ENCODE data around the gene SLC22A17.

Gene SLC22A17

DNA sequence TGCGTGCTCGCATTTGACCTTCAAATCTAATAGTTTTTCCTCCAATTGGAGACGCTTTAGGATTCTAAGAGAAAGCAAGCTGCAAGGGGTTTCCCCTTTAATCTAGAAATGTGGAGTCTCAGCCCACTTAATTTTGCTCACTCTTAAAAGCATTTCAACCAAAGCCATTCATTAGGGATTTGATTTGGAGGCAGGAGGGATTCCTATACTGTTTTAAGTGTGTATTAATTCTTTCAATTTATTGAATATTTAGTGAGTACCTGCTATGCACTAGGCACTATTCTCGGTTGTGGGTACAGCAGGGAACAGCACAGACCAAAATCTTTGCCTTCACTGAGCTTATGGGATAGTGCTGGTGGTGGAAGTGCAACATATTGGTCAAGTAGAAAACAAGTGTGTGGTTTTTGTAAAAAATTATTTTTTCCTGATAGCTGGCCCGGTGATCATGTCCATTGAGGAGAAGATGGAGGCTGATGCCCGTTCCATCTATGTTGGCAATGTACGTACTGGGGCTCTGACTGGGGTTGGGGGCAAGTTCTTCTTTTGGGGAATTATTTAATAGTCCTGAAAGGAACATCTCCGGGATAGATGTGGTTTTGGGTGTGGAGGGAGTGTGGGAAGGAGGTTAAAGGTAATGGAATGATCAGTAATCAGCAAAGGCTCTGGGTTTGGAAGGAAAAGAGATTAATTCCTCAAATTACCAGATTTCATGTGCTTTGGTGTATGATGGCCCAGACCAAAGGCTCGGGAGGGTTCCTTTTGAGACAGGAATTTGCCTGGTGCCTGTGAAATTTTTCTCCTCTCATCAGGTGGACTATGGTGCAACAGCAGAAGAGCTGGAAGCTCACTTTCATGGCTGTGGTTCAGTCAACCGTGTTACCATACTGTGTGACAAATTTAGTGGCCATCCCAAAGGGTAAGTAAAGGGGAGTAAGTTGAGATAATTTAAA is 29.8 kb downstream of the SLC22A17 start:
- Histone ChIP-seq H3K9ac (ENCODE audit: low read depth in 1 of 2, low read length in 2 of 2) (peak overlapping the region; percentile 80 to 92), H3K9me3 (ENCODE audit: control insufficient read depth in 1 of 2, low read length in 2 of 2) (no peaks in the 10 kb centered on the region)

DNA sequence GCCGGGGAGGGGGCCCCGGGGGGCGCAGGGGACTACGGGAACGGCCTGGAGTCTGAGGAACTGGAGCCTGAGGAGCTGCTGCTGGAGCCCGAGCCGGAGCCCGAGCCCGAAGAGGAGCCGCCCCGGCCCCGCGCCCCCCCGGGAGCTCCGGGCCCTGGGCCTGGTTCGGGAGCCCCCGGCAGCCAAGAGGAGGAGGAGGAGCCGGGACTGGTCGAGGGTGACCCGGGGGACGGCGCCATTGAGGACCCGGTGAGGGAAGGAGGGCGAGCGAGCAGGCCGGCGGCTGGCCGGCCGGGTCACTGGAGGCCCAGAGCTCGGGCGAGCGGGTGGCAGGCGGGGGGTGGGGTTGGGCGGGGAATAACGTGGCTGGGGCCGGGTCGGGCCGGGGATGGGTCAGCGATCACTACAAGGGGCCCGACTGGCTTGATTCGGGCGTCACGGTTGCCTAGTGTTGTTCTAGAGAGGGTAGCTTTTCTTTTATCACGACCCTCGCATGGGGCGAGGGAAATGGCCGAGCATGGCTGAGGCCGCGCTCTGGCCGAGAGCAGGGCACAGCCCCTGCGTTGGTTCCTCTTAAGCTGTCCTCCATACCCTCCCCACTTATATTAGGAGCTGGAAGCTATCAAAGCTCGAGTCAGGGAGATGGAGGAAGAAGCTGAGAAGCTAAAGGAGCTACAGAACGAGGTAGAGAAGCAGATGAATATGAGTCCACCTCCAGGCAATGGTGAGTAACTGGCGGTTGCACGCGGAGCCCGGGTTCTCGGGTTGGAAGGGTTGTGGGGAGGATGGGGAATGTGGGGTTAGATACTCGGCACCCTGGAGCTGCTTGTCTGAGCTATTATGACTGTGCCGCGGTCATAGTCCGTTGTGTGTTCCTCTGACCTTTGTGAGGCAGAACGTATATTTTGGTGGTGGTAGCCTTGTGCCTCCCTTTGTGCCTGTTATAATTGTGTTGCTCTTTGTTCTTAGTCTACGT is 30.8 kb downstream of the SLC22A17 start:
- peak overlapping the region; percentile 81 to 83 for H3K4me3 ChIP-seq (ENCODE audit: low read depth in 1 of 2, low read length in 2 of 2)
- peaks cover 10 to 23% of the 10 kb centered on the region in 2 donors for H3K4me1 ChIP-seq (ENCODE audit: control insufficient read depth in 1 of 2, insufficient read depth in 2 of 2, low read length in 2 of 2)
- H3K36me3 ChIP-seq (ENCODE audit: control insufficient read depth in 1 of 2, insufficient read depth in 2 of 2, low read length in 2 of 2), result peaks cover 21 to 26% of the 10 kb centered on the region in 2 donors
- H3K9me3 ChIP-seq (ENCODE audit: control insufficient read depth in 1 of 2, low read length in 2 of 2), result no peaks in the 10 kb centered on the region
- peak overlapping the region; percentile 80 to 92 for H3K9ac ChIP-seq (ENCODE audit: low read depth in 1 of 2, low read length in 2 of 2)
- H3K27me3 ChIP-seq (ENCODE audit: control insufficient read depth in 1 of 2, insufficient read depth in 2 of 2, low read length in 2 of 2), result no peaks in the 10 kb centered on the region
- peak overlapping the region; percentile 86 for H3K27ac ChIP-seq (ENCODE audit: low read depth, low read length)

More for the DNA sequence above, 29.8 kb downstream of the SLC22A17 start:
- Histone ChIP-seq H3K27me3 (ENCODE audit: control insufficient read depth in 1 of 2, insufficient read depth in 2 of 2, low read length in 2 of 2) (no peaks in the 10 kb centered on the region), H3K27ac (ENCODE audit: low read depth, low read length) (no peak overlapping the region), H3K4me1 (ENCODE audit: control insufficient read depth in 1 of 2, insufficient read depth in 2 of 2, low read length in 2 of 2) (peaks cover 10 to 23% of the 10 kb centered on the region in 2 donors), H3K4me3 (ENCODE audit: low read depth in 1 of 2, low read length in 2 of 2) (peak overlapping the region; percentile 81 to 83), H3K36me3 (ENCODE audit: control insufficient read depth in 1 of 2, insufficient read depth in 2 of 2, low read length in 2 of 2) (peaks cover 21 to 26% of the 10 kb centered on the region in 2 donors)

DNA sequence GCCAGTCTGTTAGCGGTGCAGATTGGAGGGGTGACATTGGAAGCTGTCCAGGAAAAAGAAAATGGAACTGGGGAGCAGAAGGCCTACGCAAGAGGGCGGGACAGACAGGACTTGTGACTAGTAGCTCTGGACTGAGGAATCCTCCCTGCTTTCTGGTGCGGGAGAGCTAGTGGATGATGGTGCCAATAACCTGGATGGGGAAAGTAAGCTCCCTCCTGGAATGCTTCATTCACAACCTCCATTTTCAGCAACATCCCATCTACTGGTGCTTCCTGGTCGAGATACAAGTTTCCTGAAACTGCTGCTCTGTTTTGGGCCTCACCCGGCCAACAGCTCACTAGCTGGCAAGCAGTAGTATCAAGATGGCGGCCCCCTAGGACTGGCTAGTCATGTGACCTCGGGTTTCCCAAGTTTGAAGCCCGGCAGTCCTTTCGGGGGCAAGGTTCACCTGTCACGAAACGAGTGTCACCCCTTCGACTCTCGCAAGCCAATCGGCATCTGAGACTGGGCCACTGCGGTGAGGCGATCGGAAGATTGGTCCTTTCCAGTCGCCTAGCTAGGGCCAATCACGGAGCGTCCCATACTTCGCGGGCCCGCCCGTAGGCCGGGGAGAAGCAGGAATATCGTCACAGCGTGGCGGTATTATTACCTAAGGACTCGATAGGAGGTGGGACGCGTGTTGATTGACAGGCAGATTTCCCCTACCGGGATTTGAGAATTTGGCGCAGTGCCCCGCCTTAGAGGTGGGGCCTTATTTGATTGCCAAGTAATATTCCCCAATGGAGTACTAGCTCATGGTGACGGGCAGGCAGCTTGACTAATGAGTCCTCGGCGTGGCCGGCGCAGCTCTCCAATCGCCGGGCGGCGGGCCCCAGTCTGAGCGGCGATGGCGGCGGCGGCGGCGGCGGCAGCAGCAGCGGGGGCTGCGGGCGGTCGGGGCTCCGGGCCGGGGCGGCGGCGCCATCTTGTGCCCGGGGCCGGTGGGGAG is 31.8 kb downstream of the SLC22A17 start, which contains the start of gene PABPN1:
Gene PABPN1, plus strand, starts transcription at position 874 of the 988 bp plus-strand sequence. Its CDS starts 13 bp downstream, at position 887.
- Histone ChIP-seq H3K36me3 (ENCODE audit: control insufficient read depth in 1 of 2, insufficient read depth in 2 of 2, low read length in 2 of 2) (peaks cover 21 to 24% of the 10 kb centered on the region in 2 donors), H3K27ac (ENCODE audit: low read depth, low read length) (peak within 1 kb of the TSS; percentile 86), H3K4me1 (ENCODE audit: control insufficient read depth in 1 of 2, insufficient read depth in 2 of 2, low read length in 2 of 2) (peaks cover 10 to 23% of the 10 kb centered on the region in 2 donors), H3K9me3 (ENCODE audit: control insufficient read depth in 1 of 2, low read length in 2 of 2) (no peaks in the 10 kb centered on the region), H3K27me3 (ENCODE audit: control insufficient read depth in 1 of 2, insufficient read depth in 2 of 2, low read length in 2 of 2) (no peaks in the 10 kb centered on the region), H3K9ac (ENCODE audit: low read depth in 1 of 2, low read length in 2 of 2) (peak within 1 kb of the TSS; percentile 80 to 92), H3K4me3 (ENCODE audit: low read depth in 1 of 2, low read length in 2 of 2) (peak within 1 kb of the TSS; percentile 81 to 83)

DNA sequence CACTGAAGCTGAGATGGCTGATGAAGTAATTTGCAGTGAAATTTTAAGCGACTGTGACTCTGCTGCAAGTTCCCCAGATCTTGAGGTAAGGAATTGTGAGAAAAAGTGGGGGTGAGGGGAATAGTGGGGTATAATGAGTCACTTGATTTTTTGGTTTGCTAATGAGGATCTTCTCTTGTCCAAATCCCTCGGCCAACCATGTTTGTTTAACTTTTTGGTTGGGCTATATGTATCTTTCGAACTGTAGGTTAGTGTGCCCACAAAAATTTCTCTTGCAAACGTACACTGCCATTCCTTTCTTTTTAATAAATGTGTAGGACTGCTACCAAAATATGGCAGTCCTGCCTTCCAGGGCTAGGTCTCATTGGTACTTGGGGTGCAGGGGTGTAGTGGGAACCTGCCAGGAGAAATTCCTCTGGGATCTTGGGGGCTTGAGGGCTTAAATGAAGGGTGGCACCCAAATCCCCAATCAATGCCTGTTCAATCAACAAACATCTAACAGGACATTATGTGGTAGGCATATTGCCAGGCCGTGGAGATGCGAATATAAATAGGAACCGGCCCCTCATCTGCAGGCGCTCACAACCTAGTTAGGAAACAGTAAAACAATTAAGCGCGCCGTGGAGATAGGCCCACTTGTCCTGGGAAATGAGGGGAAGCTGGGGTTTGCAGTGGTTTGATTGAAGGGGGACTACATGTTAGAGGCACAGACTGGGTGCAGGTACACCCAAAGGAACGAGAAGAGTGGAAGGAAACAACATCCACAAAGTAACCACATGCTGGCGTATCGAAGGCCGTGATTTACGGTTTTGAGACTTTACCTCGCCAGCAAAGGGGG is 32.7 kb downstream of the SLC22A17 start:
- no peaks in the 10 kb centered on the region for H3K9me3 ChIP-seq (ENCODE audit: control insufficient read depth in 1 of 2, low read length in 2 of 2)
- H3K27me3 ChIP-seq (ENCODE audit: control insufficient read depth in 1 of 2, insufficient read depth in 2 of 2, low read length in 2 of 2), result no peaks in the 10 kb centered on the region
- H3K27ac ChIP-seq (ENCODE audit: low read depth, low read length), result peak overlapping the region; percentile 82
- H3K9ac ChIP-seq (ENCODE audit: low read depth in 1 of 2, low read length in 2 of 2), result peak overlapping the region in 1 of 2 donors; percentile 52
- H3K36me3 ChIP-seq (ENCODE audit: control insufficient read depth in 1 of 2, insufficient read depth in 2 of 2, low read length in 2 of 2), result peaks cover 19 to 20% of the 10 kb centered on the region in 2 donors
- peak overlapping the region; percentile 53 to 64 for H3K4me3 ChIP-seq (ENCODE audit: low read depth in 1 of 2, low read length in 2 of 2)
- H3K4me1 ChIP-seq (ENCODE audit: control insufficient read depth in 1 of 2, insufficient read depth in 2 of 2, low read length in 2 of 2), result peaks cover 10 to 23% of the 10 kb centered on the region in 2 donors

DNA sequence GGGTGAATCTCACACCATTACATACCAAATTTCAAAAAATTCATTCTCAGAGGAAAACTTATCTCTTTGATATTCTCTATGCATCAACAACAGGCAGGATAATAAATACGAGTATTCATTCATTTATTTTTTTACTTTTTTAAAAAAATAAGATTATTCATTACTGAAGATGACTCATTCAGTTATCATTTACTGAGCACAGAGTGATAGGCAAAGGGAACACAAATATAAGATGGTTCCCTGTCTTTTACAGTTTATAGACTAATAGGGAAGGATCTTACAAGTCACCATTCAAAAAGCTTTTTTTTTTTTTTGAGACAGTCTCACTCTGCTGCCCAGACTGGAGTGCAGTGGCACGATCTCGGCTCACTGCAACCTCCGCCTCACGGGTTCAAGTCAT is 36.4 kb downstream of the SLC22A17 start:
- no peak overlapping the region for H3K27ac ChIP-seq (ENCODE audit: low read depth, low read length)
- H3K27me3 ChIP-seq (ENCODE audit: control insufficient read depth in 1 of 2, insufficient read depth in 2 of 2, low read length in 2 of 2), result no peaks in the 10 kb centered on the region
- H3K9ac ChIP-seq (ENCODE audit: low read depth in 1 of 2, low read length in 2 of 2), result no peak overlapping the region
- no peak overlapping the region for H3K4me3 ChIP-seq (ENCODE audit: low read depth in 1 of 2, low read length in 2 of 2)
- no peaks in the 10 kb centered on the region for H3K9me3 ChIP-seq (ENCODE audit: control insufficient read depth in 1 of 2, low read length in 2 of 2)
- peaks cover 0 to 5% of the 10 kb centered on the region in 2 donors for H3K36me3 ChIP-seq (ENCODE audit: control insufficient read depth in 1 of 2, insufficient read depth in 2 of 2, low read length in 2 of 2)
- H3K4me1 ChIP-seq (ENCODE audit: control insufficient read depth in 1 of 2, insufficient read depth in 2 of 2, low read length in 2 of 2), result peaks cover 0 to 8% of the 10 kb centered on the region in 2 donors

DNA sequence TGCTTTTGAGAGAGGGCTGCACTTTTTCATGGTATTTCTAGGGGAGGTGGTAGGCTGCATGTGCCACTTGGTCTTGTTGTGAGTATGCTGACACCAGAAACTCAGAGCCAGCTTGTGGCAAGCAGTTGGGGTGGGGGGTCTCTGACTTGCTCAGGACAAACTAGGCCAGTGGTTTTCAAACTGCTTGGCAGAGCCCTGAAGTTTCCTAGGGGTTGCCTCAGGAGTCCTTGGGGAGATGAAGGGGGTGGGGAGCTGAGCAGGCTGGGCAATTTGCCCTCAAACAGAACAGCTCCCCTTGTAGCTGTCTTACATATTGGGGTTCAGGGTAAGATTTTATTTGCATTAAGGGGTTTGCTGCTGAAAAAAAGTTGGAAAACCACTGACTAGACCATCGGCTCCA is 42.1 kb downstream of the SLC22A17 start:
- Histone ChIP-seq H3K4me1 (ENCODE audit: control insufficient read depth in 1 of 2, insufficient read depth in 2 of 2, low read length in 2 of 2) (peaks cover 35 to 37% of the 10 kb centered on the region in 2 donors), H3K9ac (ENCODE audit: low read depth in 1 of 2, low read length in 2 of 2) (no peak overlapping the region), H3K27ac (ENCODE audit: low read depth, low read length) (no peak overlapping the region), H3K27me3 (ENCODE audit: control insufficient read depth in 1 of 2, insufficient read depth in 2 of 2, low read length in 2 of 2) (no peaks in the 10 kb centered on the region), H3K4me3 (ENCODE audit: low read depth in 1 of 2, low read length in 2 of 2) (no peak overlapping the region), H3K36me3 (ENCODE audit: control insufficient read depth in 1 of 2, insufficient read depth in 2 of 2, low read length in 2 of 2) (peaks cover 18 to 22% of the 10 kb centered on the region in 2 donors), H3K9me3 (ENCODE audit: control insufficient read depth in 1 of 2, low read length in 2 of 2) (no peaks in the 10 kb centered on the region)

DNA sequence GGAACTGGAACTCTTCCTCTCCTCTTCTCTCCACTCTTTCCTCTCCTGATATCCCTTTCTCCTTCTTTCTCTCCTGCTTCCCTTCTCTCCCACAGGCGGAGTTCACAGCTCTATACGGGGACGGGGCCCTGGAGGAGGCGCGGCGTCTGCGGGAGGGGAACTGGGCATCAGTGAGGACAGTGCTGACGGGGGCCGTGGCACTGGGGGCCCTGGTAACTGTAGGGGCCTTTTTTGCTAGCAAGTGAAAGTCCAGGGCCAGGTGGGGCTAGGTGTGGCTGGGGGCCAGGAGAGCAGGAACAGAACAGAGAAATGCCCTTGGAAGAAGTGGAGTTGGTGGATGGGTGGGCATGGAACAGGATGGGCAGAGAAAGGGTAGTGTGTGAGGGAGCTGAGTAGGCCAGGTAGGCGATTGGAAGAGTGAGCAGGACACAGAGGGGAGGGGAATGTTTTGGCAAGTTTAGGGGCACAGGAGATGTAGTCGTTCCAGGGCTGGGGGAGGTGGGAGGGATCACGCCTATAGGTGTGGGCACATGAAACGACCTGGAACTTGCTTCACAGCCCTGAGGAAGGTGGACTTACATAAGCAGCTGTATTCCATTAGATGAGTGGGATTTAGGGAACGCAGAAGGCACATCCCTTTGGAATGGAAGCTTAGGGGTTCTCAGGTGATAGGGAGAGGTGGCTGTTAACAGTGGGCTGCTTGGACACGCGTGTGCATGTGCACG is 43.8 kb downstream of the SLC22A17 start:
- H3K4me1 ChIP-seq (ENCODE audit: control insufficient read depth in 1 of 2, insufficient read depth in 2 of 2, low read length in 2 of 2), result peaks cover 38% of the 10 kb centered on the region in 2 donors
- no peak overlapping the region for H3K27ac ChIP-seq (ENCODE audit: low read depth, low read length)
- no peaks in the 10 kb centered on the region for H3K27me3 ChIP-seq (ENCODE audit: control insufficient read depth in 1 of 2, insufficient read depth in 2 of 2, low read length in 2 of 2)
- no peaks in the 10 kb centered on the region for H3K9me3 ChIP-seq (ENCODE audit: control insufficient read depth in 1 of 2, low read length in 2 of 2)
- peak overlapping the region in 1 of 2 donors; percentile 11 for H3K4me3 ChIP-seq (ENCODE audit: low read depth in 1 of 2, low read length in 2 of 2)
- peaks cover 18 to 22% of the 10 kb centered on the region in 2 donors for H3K36me3 ChIP-seq (ENCODE audit: control insufficient read depth in 1 of 2, insufficient read depth in 2 of 2, low read length in 2 of 2)
- no peak overlapping the region for H3K9ac ChIP-seq (ENCODE audit: low read depth in 1 of 2, low read length in 2 of 2)

All from duodenal mucosa (tissue), 2 donors.